ENCODE results near the gene KLHL4. TPM values are rescaled to one million over a fixed set of nuclear protein-coding genes. Genes with fewer than 3 reads are reported as not detected.

KLHL4 gene
- total RNA-seq, 4 donors from 2014 or later, result 0.51 to 1.3 (median 0.85) TPM

DNA sequence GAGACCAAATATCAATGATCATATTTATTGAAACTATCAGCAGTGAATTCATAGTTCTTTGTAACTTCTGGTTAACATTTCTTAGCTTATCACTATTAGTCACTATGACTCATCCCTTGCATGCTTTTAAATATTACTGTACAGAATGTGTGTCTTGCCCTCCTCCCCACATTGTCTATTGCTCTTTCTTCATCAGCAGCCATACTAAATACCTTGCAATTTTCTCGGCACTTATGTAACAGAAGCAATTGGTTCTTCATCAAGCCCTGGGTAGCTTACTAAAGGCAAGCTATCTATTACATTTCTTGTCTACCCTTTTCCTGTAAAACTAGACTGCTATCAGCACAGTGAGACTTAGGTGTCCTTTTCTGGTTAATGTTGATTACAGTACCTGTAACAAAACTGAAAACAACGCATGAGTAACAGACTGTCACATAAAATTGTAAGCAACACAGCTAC lies 8.2 kb downstream of the KLHL4 start:
- TF ChIP-seq, protein P1, sequence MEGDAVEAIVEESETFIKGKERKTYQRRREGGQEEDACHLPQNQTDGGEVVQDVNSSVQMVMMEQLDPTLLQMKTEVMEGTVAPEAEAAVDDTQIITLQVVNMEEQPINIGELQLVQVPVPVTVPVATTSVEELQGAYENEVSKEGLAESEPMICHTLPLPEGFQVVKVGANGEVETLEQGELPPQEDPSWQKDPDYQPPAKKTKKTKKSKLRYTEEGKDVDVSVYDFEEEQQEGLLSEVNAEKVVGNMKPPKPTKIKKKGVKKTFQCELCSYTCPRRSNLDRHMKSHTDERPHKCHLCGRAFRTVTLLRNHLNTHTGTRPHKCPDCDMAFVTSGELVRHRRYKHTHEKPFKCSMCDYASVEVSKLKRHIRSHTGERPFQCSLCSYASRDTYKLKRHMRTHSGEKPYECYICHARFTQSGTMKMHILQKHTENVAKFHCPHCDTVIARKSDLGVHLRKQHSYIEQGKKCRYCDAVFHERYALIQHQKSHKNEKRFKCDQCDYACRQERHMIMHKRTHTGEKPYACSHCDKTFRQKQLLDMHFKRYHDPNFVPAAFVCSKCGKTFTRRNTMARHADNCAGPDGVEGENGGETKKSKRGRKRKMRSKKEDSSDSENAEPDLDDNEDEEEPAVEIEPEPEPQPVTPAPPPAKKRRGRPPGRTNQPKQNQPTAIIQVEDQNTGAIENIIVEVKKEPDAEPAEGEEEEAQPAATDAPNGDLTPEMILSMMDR (IDR thresholded peaks at IDR 0.05; ENCODE audit: low read depth), result no peak

DNA sequence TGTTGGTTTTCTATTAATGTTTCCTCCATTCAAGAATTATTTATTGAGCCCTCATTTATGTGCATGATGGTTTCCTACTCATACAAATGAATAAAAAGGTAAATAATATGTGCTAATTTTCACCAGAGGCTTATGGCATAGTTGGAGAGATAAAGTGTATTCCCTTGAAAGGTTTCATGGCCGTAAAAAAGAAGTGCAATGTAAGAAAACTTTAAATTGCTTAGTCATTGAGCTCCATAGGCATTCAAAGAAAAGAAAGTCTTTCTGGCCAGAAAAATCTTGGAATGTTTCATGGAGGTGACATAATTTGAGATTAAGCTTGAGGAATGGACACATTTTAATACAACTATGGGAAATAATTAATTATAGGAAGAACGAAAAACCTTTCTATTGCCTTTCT lies 8.7 kb downstream of the KLHL4 start:
- TF ChIP-seq, protein P1 (IDR thresholded peaks at IDR 0.05; ENCODE audit: low read depth), result no peak

DNA sequence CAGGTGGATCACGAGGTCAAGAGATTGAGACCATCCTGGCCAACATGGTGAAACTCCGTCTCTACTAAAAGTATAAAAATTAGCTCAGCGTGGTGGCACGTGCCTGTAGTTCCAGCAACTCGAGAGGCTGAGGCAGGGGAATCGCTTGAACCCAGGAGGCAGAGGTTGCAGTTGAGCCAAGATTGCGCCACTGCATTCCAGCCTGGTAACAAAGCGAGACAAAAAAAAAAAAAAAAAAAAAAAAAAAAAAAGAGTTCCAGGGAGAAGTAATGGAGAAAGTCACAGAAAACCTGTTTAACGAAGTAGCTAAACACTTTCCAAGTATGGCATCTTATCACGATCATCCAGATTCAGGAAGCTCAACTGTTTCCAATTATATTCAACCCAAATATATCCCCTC lies 10.9 kb downstream of the KLHL4 start:
- TF ChIP-seq, protein P1 (IDR thresholded peaks at IDR 0.05; ENCODE audit: low read depth), result no peak

DNA sequence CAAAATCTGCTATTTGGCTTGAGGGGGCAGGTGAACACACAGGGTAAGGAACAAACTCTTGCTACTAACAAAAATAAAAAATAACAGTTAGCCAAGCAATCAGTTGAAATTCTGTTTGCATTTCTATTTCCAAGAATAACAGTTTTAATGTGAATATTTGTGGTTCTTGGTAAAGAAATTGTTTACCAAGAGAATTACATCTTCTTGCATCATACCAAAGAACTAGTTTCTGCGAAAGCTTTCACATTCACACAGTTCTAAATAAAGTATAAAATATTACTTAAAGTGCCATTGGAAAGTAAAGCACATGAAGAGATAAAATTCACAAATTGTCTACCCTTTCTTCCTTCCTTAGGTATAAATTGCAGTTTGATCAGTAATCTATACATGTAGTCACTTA lies 54.4 kb downstream of the KLHL4 start:
- TF ChIP-seq, protein P1 (IDR thresholded peaks at IDR 0.05; ENCODE audit: low read depth), result no peak

DNA sequence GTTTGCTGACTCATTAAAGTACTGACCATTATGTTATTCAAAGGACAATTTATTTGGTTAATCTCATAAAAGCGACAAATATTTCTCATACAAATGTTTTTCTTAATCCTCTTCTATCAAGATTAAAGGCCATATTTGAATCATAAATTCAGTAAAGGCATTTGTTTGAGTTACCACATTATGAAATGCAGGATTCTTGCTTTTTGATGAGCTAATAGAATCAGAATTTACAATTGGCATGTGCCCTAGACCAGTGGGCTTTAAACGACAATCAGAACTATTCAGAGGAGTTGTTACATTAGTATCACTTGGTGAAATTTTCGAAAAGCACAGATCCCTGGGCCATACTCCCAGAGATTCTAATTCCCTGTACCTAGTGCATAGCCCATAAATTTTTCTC lies 55.3 kb downstream of the KLHL4 start:
- TF ChIP-seq, protein P1 (IDR thresholded peaks at IDR 0.05; ENCODE audit: low read depth), result no peak

DNA sequence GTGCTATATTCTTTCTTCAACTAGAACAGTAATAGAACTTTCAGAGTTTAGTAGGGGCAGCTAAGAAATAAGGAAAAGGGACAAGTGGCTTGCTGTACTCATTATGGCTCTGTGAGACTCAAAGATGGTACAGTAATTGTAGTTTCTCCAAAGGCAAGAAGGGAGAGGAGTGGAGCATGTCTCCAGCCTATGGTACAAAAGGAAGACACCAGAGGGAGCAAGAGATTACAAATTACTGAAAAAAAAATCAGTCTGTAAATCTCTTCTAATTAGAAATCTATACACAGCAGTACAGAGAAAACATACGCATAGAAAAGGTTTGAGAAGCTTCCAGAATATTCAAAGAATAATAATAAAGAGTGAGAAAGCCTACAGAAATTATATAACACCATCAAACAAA lies 61.4 kb downstream of the KLHL4 start:
- TF ChIP-seq, protein P1 (IDR thresholded peaks at IDR 0.05; ENCODE audit: low read depth), result no peak

DNA sequence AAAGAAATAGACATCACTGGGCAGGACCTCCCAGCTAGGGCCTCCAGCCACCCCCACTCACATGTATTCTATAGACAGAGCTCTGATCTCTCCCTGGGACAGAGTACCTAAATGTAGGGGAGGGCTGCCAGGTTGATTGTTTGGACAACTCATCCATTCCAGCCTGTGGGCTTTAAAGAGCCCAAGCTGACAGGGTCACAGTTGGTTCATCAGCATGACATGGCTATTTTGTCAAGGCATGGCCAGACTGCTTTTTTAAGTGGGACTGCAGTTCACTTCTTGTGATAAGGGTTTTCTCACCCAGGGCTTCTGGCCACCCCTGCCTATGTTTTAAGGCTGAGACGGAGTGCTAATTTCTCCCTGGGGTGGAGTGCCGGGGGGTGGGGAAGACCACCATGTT lies 63.3 kb downstream of the KLHL4 start:
- TF ChIP-seq, protein P1 (IDR thresholded peaks at IDR 0.05; ENCODE audit: low read depth), result no peak

Measured in subcutaneous adipose tissue (tissue), 4 donors.